HG02759 (cell line): ENCODE data around the gene ADH7.
"Not testable (repeated sequence)": the region's sequence is repeated elsewhere in the genome, so short reads cannot be mapped to it uniquely, and the experiment has no call there.

ENCODE experiments used
- ATAC-seq: cut with Tn5 transposase; IDR thresholded peaks from one replicate; pipeline ENCODE4 v1.9.1; 2021; ENCODE audit warnings: mild to moderate bottlenecking, moderate library complexity; ENCODE audit not compliant: unreplicated experiment

Gene ADH7

GRCh38 chr4:99417125-99417524 lies 18.0 kb downstream of the ADH7 start:
- ATAC-seq: no peak

DNA sequence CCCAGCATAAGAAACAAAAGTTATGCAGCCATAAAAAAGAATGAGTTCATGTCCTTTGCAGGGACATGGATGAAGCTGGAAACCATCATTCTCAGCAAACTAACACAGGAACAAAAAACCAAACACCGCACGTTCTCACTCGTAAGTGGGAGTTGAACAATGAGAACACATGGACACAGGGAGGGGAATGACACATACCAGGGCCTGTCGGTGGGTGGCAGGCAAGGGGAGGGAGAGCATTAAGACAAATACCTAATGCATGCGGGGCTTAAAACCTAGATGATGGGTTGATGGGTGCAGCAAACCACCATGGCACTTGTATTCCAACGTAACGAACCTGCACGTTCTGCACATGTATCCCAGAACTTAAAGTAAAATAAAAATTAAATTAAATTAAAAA lies 19.4 kb downstream of the ADH7 start:
- not testable (repeated sequence) for ATAC-seq

DNA sequence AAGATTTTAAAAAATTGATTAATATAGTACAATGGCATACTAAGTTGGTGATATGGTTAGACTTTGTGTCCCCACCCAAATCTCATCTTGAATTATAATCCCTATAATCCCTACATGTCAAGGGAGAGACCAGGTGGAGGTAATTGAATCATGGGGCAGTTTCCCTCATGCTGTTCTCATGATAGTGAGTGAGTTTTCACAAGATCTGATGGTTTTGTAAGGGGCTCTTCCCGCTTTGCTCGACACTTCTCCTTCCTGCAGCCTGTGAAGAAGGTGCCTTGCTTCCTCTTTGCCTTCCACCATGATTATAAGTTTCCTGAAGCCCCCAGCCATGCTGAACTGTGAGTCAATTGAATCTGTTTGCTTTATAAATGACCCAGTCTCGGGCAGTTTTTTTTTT lies 20.2 kb downstream of the ADH7 start:
- ATAC-seq: not testable (repeated sequence)

DNA sequence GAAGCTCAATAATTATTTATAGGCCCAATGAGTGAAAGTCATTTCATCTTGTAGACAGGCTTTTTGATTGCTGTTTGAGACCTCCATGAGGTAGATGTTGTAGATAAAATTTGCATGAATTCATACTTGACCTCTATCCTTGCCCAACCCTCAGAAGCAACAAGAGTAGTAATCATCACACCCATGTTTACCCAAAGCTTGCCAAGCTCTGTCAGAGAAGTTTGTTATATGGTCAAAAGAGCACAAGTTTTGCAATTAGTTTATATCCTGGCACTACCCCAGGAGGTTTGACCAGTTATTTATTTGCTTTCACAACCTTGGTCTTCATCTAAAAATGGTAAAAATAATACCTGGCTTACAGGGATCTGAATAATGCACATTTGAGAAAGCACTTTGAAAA lies 20.7 kb downstream of the ADH7 start:
- no peak for ATAC-seq

GRCh38 chr4:99413140-99413539 lies 22.0 kb downstream of the ADH7 start:
- no peak for ATAC-seq

DNA sequence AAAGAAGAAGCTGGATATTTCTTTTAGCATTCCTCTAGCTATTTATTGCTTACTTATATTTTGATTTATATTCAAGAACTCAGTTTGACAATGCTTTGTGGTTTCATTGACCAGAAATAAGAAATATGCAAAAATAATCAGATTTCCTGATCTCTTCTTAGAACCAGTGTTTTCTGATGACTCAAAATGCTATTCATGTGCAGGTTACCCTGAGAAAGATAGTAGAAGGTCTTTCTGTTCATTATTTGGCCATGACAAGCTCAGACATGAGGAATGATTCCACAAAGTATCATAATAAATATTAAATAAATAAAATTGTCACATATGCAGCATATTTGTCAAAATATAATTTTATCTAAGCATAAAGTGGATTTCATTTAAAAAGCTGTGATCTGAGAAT lies 24.1 kb downstream of the ADH7 start:
- no peak for ATAC-seq

- no peak for ATAC-seq
Observed at GRCh38 chr4:99410075-99410474, 25.1 kb downstream of the ADH7 start.

DNA sequence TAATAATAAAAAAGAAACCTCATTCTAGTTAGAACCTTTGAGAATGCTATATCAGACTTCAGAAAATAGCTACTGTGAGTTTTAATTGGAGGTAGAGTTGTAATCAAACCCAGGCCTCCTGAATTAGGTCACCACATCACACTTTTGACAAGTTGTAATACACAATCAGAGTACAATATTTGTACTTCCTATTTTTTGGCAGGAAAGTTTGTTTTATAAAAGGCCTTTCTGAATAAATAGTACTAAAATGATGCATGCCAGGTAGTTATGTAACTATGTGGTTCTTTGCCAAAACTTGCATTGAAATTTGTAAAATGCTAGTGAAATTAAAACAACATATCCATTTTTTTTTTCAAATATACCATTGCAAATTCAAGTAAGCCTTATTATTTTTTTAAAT lies 26.8 kb downstream of the ADH7 start:
- ATAC-seq: no peak

DNA sequence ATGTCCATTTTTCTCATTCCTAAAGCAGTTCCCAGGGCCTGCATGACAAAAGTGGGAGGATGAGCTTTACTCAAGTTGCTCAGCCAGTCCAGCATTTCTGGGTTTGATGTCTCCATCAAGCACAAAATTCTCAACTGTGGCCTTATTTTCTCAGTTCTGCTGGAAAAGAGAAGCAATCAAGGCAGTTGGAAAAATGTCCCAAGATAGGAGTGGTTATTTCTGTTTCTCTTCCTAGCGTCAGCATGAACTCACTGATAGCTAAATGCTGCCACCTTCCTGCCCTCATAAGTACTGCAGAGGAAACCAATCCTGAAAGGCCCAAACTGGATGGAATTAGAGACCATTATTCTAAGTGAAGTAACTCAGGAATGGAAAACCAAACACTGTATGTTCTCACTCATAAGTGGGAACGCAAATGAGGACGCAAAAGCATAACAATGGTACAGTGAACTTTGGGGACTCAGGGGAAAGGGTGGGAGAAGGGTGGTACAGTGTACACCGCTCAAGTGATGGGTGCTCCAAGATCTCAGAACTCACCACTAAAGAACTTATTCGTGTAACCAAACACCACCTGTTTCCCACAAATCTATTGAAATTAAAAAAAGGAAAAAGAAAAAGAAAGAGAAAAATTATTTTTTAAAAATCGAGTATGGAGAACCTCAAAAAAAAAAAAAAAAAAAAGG lies 29.6 kb downstream of the ADH7 start:
- ATAC-seq: no peak

DNA sequence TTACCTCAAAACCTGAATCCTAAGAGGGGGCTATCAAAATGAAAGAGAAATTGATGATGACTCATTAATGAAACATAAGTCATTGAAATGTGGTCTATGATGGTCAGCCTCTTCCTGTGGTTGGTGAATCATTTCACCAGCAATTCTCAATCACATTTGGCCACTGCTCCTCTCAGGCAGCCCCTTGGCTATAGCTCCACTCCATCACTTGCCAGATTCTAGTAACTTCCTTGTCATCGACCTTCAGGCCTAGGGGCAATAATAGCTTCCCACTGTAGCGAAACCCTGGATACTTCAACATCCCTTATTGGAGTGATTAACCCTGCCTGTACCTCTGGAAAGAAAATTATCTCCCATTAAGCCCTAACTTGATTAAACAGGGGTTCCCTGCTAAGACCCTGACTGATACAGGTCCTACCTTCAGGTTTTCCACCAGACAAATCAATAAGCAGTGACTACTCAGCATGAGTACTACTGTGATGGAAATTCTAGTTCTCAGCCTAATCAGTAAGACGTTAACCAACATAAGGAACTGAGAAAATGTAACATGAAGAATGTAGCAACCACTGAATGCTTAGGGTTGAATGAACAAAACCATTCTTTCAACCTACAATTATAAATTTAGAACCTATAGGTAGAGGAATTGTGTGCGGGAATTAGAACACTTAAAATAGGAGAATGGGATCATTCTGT lies 30.4 kb downstream of the ADH7 start:
- peak; percentile 84 for ATAC-seq

GRCh38 chr4:99403380-99404184 lies 31.6 kb downstream of the ADH7 start:
- ATAC-seq: peak; percentile 67

DNA sequence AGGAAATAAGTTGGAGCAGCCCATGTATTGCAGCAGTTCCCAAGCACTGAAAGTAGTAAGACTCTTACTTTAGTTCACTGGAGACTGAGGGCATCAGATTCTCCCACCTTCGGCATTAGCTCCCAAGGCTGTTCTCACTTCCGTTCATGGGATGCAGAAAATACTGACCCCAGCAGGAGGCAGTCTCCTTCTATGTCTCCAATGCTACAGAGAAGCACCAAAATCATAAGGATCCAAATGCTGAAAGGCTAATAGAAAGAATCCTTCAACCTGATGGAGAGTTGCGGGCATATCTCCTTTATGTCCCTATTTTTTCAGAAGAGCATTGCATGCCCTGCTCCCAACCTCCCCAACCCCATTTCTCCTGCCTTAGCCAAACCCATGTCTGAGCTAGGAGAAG lies 32.4 kb downstream of the ADH7 start:
- ATAC-seq: no peak

DNA sequence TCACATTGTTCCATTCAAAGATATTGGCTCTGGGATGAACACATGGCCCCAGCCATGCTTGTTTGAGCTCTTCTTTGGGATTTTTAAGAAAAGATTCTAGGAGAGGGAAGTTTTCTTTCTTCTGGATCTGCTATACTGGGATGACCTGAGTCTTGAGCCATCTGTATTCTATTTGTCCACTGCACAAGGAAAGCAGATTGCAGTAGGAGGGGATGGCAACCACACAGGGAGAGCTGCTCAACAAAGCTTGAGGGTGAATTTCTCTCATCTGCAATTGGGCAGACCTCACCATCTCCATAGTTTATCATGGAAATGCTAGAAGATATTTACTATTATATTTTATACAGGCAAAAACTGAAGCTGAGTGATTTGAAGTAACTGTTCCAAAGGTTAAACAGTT lies 34.3 kb downstream of the ADH7 start:
- no peak for ATAC-seq

DNA sequence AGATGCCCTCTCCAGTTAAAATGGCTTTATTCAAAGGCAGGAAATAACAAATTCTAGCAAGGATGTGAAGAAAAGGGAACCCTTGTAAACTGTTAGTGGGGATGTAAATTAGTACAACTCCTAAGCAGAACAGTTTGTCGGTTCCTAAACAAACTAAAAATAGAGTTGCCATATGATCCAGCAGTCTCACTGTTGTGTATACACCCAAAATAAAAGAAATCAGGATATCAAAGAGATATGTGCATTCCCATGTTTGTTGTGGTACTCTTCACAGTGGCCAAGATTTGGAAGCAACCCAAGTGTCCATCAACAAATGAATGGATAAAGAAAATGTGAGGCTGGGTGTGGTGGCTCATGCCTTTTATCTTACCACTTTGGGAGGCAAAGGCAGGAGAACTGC lies 36.1 kb downstream of the ADH7 start:
- ATAC-seq: no peak

GRCh38 chr4:99395595-99396364 lies 39.4 kb downstream of the ADH7 start:
- ATAC-seq: peak; percentile 59

DNA sequence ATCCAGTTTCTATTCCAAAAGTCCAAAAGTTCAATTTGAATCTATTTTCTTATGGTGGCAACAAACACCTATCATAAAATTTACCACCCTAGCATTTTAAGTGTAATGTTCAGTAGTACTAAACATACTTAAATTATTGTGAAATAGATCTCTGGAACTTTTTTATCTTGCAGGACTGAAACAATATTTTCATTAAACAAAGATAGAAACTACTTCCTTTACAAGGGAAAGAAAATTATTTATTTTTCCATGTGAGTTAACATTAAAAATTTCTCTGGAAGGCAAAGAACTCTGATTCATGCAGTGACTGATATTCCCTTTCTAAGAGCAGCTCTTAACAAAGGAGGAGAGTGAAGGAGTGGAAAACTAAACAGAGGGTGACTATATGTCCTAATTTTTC lies 40.2 kb downstream of the ADH7 start:
- no peak for ATAC-seq

- no peak for ATAC-seq
Observed at GRCh38 chr4:99390055-99390454, 45.1 kb downstream of the ADH7 start.

DNA sequence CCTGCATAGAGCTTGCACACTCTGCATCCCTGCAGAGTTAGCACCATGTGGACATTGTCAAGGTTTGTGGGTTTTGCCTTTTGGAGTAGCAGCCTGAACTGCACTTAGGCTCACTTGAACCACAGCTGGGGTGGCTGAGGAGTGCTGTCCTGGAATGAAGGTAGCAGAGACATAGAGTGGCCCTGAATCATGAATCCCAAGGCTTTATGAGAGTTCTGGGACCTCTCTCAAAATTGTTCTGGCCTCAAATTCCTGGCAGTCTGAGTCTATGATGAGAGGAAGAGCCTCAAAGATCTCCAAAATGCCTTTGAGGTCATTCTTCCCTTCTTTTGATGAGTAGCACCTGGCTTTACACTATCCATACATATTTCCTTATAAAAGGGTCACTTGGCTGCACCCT lies 45.5 kb downstream of the ADH7 start:
- ATAC-seq: no peak

- ATAC-seq: no peak
Observed at GRCh38 chr4:99383833-99384392, 51.2 kb downstream of the ADH7 start.

- no peak for ATAC-seq
Observed at GRCh38 chr4:99383399-99383798, 51.7 kb downstream of the ADH7 start.
